GM21786 (cell line): ENCODE measurements around the gene PLAAT5.
"Not testable (repeated sequence)": the region's sequence is repeated elsewhere in the genome, so short reads cannot be mapped to it uniquely, and the experiment has no call there.

ENCODE experiments used
- ATAC-seq: cut with Tn5 transposase; IDR thresholded peaks from one replicate; pipeline ENCODE4 v1.9.1; 2021; ENCODE audit not compliant: unreplicated experiment

The PLAAT5 gene

DNA sequence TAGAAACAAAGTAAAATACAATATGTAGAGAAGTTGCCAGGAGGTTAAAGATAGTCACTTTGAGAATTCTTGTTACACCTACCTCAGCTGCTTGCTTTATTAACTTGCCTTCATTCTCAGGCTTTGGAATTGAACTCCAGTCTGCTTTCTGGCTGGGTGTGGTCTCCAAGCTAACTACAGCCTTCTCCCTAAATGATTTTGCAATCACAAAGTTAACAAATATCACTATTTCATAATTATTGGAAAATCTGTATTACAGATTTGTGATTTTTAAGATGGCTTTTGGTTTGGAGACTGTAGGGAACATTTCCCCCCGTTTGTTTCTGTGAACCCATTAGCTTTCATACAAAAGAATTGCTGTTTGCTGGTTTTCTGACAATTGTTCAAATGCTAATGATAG lies 2.2 kb downstream of the PLAAT5 start:
- ATAC-seq = no peak

GRCh38 chr11:63485777-63486176 lies 5.2 kb downstream of the PLAAT5 start:
- no peak for ATAC-seq

- ATAC-seq = no peak
Measured at GRCh38 chr11:63480039-63480438, 10.9 kb downstream of the PLAAT5 start.

DNA sequence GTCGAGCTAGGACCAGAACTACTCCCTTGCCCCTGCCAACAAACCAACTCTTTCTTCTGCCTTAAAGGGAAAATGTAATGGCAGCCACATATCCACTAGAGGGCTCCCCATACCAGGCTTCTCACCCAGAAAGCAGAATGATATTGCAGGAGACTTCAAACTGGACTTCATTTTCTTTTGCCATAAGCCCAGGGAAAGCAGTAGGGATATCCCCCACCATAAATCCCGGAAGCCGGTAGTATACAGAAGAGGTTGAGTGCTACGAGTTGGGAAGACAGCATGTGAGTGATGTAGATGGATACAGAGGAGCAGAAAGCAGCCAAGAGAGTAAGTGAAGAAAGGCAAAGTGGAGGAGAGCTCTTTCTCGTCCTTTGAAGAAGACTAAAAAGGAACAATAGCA lies 12.1 kb downstream of the PLAAT5 start:
- ATAC-seq = peak; percentile 65

DNA sequence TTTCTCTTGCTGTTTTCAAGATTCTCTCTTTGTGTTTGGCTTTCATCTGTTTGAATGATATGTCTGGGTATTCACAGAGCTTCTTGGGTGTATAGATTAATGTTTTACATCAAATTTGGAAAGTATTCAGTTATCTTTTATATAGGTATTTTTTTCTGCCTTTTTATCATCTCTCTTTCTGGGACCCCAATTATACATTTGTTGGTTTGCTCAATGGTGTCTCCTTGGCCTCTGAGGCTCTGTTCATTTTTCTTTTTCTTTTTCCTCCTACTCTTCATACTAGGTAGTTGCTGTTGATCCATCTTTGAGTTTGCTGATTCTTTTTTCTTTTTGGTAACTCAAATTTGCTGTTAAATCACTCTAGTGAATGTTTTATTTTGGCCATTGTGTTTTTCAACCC lies 14.3 kb downstream of the PLAAT5 start:
- no peak for ATAC-seq

GRCh38 chr11:63472372-63472771 lies 18.6 kb downstream of the PLAAT5 start:
- ATAC-seq = no peak

DNA sequence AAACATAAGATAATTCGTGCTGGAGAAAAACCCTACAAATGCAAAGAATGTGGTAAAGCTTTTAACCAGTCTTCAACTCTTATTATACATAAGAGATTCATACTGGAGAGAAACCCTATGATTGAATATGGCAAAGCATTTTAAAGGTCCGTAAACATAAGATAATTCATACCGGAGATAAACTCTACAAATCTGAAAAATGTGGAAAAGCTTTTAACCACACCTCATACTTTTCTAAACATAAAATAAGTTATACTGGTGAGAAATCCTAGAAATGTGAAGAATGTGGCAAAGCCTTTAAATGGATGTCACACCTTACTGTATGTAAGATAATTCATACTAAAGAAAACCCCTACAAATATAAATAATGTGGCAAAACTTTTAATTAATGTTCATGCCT lies 20.7 kb downstream of the PLAAT5 start:
- no peak for ATAC-seq

DNA sequence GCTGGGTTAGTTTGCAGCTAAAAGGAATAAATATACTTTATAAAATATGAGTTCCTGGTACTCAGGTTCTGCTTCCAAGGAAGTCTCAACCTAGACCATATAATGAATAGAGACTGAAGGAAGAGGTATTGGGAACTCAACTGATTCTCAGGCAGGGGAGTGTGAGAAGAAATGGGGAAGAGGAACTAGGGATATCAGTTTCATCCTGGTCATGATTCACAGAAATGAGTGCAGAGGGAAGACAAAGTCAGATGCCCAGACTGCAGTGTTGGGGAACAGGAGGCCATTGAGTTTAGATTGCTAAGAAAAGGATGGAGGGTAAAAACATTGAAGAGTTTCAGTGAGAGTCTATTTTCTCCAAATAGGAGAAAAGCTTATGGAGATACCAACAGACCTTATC lies 28.8 kb downstream of the PLAAT5 start:
- ATAC-seq = no peak

DNA sequence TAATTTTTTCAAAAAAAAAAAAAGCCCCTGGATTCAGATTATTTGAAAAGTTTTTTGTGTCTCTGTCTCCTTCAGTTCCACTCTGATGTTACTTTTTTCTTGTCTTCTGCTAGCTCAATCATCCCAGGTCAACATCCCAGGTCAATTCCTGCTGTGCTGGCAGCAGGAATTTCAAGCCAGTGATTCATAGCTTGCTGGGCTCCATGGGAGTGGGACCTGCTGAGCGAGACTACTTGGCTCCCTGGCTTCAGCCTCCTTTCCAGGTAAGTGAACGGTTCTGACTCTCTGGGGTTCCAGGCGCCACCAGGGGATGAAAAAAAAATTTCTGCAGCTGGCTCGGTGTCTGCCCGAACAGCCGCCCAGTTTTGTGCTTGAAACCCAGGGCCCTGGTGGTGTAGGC lies 31.4 kb downstream of the PLAAT5 start:
- ATAC-seq = no peak

DNA sequence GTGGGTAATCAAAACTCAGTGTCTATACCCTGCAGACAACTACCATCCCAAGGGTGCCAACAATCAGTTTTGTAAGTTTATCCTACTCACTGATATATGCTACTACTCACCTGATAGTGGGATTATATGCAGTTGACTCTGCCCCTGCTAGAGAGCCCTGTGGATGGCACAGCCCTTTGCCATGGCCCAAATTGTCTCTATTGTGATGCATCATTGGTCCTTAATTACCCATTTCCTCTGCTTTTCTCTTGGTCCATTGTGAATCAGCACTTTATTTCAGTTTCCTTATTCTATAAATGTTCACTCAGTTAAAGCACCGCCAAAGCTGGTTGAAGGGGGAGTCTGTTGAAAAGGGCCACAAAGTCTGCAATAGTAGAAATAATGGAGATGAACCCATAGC lies 42.3 kb downstream of the PLAAT5 start:
- no peak for ATAC-seq

GRCh38 chr11:63445720-63446119 lies 45.2 kb downstream of the PLAAT5 start:
- no peak for ATAC-seq

- ATAC-seq = no peak
Measured at GRCh38 chr11:63445118-63445517, 45.8 kb downstream of the PLAAT5 start.

DNA sequence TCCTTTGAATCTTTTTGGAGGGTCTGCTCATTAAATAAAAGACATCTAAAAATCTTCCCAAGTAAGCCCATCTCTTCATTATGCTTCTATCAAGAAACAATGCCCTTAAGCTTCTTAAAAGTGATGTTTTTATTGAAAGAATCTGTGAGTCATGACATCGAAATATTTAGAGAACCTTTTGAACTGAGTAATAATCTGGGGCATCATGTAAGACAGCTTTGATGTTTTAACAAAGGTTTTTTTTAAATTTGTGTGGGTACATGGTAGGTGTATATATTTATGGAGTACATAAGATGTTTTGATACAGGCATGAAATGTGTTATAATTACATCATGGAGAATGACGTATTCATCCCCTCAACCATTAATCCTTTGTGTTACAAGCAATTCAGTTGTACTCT lies 46.8 kb downstream of the PLAAT5 start:
- no peak for ATAC-seq

- no peak for ATAC-seq
Measured at GRCh38 chr11:63443714-63444113, 47.3 kb downstream of the PLAAT5 start.

DNA sequence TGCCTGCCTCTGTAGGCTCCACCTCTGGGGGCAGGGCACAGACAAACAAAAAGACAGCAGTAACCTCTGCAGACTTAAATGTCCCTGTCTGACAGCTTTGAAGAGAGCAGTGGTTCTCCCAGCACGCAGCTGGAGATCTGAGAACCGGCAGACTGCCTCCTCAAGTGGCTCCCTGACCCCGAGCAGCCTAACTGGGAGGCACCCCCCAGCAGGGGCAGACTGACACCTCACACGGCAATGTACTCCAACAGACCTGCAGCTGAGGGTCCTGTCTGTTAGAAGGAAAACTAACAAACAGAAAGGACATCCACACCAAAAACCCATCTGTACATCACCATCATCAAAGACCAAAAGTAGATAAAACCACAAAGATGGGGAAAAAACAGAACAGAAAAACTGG lies 55.1 kb downstream of the PLAAT5 start:
- ATAC-seq = not testable (repeated sequence)

DNA sequence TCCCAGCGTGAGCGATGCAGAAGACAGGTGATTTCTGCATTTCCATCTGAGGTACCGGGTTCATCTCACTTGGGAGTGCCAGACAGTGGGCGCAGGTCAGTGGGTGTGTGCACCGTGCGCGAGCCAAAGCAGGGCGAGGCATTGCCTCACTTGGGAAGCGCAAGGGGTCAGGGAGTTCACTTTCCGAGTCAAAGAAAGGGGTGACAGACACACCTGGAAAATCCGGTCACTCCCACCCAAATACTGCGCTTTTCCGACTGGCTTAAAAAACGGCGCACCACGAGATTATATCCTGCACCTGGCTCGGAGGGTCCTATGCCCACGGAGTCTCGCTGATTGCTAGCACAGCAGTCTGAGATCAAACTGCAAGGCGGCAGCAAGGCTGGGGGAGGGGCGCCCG lies 55.6 kb downstream of the PLAAT5 start:
- not testable (repeated sequence) for ATAC-seq

DNA sequence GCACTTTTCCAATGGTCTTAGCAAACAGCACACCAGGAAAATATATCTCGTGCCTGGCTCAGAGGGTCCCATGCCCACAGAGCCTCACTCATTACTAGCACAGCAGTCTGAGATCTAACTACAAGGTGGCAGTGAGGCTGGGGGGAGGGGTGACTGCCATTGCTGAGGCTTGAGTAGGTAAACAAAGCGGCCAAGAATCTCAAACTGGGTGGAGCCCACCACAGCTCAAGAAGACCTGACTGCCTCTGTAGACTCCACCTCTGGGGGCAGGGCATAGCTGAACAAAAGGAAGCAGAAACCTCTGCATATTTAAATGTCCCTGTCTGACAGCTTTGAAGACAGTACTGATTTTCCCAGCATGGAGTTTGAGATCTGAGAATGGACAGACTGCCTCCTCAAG lies 60.2 kb downstream of the PLAAT5 start:
- ATAC-seq = not testable (repeated sequence)

DNA sequence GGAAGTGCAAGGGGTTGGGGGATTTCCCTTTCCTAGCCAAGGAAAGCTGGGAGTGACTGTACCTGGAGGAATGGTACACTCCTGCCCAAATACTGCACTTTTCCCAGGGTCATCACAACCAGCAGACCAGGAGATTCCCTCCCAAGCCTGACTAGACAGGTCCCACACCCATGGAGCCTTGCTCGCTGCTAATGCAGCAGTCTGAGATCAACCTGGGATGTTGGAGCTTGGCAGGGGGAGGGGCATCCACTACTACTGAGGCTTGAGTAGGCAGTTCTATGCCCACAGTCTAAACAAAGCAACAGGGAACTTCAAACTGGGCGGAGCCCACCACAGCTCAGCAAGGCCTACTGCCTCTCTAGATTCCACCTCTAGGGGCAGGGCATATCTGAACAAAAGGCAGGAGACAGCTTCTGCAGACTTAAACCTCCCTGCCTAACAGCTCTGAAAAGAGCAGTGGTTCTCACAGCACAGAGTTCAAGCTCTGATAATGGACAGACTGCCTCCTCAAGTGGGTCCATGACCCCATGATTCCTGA lies 62.9 kb downstream of the PLAAT5 start:
- ATAC-seq = no peak

GRCh38 chr11:63417174-63417852 lies 73.7 kb downstream of the PLAAT5 start:
- ATAC-seq = no peak
